ENCODE data around the gene SLFN12.
"Not testable (repeated sequence)": the region's sequence is repeated elsewhere in the genome, so short reads cannot be mapped to it uniquely, and the experiment has no call there.

DNA sequence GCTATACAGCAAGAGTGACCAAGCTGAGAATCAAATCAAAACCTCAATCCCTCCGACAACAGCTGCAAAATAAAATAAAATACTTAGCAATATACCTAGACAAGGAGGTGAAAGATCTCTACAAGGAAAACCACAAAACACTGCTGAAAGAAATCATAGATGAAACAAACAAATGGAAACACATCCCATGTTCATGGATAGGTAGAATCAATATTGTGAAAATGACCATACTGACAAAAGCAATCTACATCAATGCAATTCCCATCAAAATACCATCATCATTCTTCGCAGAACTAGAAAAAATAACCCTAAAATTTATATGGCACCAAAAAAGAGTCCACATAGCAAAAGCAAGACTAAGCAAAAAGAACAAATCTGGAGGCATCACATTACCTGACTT lies 17.6 kb downstream of the SLFN12 start:
- TF ChIP-seq, protein P1, sequence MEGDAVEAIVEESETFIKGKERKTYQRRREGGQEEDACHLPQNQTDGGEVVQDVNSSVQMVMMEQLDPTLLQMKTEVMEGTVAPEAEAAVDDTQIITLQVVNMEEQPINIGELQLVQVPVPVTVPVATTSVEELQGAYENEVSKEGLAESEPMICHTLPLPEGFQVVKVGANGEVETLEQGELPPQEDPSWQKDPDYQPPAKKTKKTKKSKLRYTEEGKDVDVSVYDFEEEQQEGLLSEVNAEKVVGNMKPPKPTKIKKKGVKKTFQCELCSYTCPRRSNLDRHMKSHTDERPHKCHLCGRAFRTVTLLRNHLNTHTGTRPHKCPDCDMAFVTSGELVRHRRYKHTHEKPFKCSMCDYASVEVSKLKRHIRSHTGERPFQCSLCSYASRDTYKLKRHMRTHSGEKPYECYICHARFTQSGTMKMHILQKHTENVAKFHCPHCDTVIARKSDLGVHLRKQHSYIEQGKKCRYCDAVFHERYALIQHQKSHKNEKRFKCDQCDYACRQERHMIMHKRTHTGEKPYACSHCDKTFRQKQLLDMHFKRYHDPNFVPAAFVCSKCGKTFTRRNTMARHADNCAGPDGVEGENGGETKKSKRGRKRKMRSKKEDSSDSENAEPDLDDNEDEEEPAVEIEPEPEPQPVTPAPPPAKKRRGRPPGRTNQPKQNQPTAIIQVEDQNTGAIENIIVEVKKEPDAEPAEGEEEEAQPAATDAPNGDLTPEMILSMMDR (conservative IDR thresholded peaks at IDR 0.05 in 1 of 2, IDR thresholded peaks at IDR 0.05 in 1 of 2; ENCODE audit: low read depth in 1 of 2, low read length in 2 of 2): not testable (repeated sequence)
- not testable (repeated sequence) for TF ChIP-seq EZH2 (IDR thresholded peaks at IDR 0.05; ENCODE audit: low read length, missing control alignments)
